Measurements from ENCODE around the gene MED31. TPM values are rescaled to one million over a fixed set of nuclear protein-coding genes. Genes with fewer than 3 reads are reported as not detected.

Gene MED31
- total and polyA plus RNA-seq, 2 of the 4 experiments (the other 2 are of a cell fraction): 5.6 to 11.6 TPM

DNA sequence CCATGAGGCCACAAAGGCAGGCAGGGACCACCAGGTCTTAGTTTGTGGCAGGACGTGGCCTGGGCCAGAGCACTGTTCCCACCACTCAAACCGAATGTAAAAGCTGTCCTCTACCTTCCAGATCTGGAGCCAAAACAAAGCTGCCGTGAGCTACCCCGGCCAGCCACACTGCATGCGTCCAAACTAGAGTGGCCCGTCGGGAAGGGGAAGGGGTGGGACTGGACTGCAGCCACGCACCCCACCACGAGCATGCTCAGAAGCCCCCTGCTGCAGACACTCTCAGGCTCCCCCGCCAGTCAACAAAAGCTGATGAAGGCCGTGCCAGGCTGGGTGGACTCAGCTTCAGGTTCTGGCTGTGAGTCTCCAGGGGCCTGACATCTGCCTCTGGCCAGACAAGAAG, 46.6 kb upstream of the MED31 start:
- no TSS peak for BruUV-seq (replicated peaks)
- H3K4me1 ChIP-seq (ENCODE audit: control insufficient read depth, insufficient read depth, low read length): no peaks in the 10 kb centered on the region
- no peaks in the 10 kb centered on the region for H3K79me1 ChIP-seq (ENCODE audit: low read depth in 1 of 2, low read length in 2 of 2)
- no peak overlapping the region for H2AK5ac ChIP-seq (ENCODE audit: low read depth, low read length)
- no peak overlapping the region for H2BK20ac ChIP-seq (ENCODE audit: low read depth, low read length)
- H3K27me3 ChIP-seq (ENCODE audit: control insufficient read depth, insufficient read depth, low read length): peaks cover 7% of the 10 kb centered on the region
- no peak overlapping the region for H2BK5ac ChIP-seq (ENCODE audit: low read depth, low read length, poor library complexity, severe bottlenecking)
- ATAC-seq (ENCODE audit: low read depth) (no peak), DNase-seq (no peak)
- H3K4ac ChIP-seq (ENCODE audit: low read depth, low read length): no peak overlapping the region
- intact Hi-C loops (cut with micrococcal nuclease) (no loop called here), in situ Hi-C loops (cut with MboI; ENCODE audit: low sequenced_read_pairs) (no loop called here), dilution Hi-C loops (cut with HindIII; ENCODE audit: low sequenced_read_pairs, unreplicated experiment) (no loop called here)
- H2AK9ac ChIP-seq (replicated peaks; ENCODE audit: low read depth, low read length, poor library complexity): no peak overlapping the region
- H4K91ac ChIP-seq (ENCODE audit: insufficient read depth, low read depth, low read length): no peak overlapping the region
- no peak overlapping the region for H3K4me3 ChIP-seq (ENCODE audit: insufficient read depth, low read depth, low read length)
- no peak overlapping the region for H3K4me2 ChIP-seq (ENCODE audit: low read depth, low read length)
- no peak overlapping the region for H2AFZ ChIP-seq (replicated peaks; ENCODE audit: low read length, poor library complexity)
- WGBS, 2 experiments (ENCODE audit: extremely low coverage in 2 of 2, insufficient read length in 1 of 2): 42% methylated on average over 5 of the region's 11 CpGs; no CpG with 5 or more reads in 1 of the 2 experiments
- no peak overlapping the region for H2BK120ac ChIP-seq (ENCODE audit: low read depth, low read length)
- ChIA-PET POLR2A (ENCODE audit: unreplicated experiment) (no interaction called here), CTCF (no interaction called here)
- H3K9ac ChIP-seq (ENCODE audit: low read depth, low read length): no peak overlapping the region
- no peak overlapping the region for H4K5ac ChIP-seq (ENCODE audit: low read depth, low read length)
- no peak overlapping the region for H3K27ac ChIP-seq (ENCODE audit: insufficient read depth, low read length)
- H3K36me3 ChIP-seq (ENCODE audit: control insufficient read depth, insufficient read depth, low read length): no peaks in the 10 kb centered on the region
- no peak overlapping the region for H3K18ac ChIP-seq (ENCODE audit: low read depth, low read length)
- no peak overlapping the region for H2BK15ac ChIP-seq (ENCODE audit: low read depth, low read length)
- no peak overlapping the region for H3K23ac ChIP-seq (ENCODE audit: low read depth, low read length)
- TF ChIP-seq BHLHE40 (IDR thresholded peaks at IDR 0.05; ENCODE audit: low read depth, low read length): no peak
- TF ChIP-seq CHD1 (IDR thresholded peaks at IDR 0.05; ENCODE audit: low read depth, low read length): no peak
- TF ChIP-seq NFE2L2 (IDR thresholded peaks at IDR 0.05; ENCODE audit: low read depth, low read length): no peak
- TF ChIP-seq, protein P1, sequence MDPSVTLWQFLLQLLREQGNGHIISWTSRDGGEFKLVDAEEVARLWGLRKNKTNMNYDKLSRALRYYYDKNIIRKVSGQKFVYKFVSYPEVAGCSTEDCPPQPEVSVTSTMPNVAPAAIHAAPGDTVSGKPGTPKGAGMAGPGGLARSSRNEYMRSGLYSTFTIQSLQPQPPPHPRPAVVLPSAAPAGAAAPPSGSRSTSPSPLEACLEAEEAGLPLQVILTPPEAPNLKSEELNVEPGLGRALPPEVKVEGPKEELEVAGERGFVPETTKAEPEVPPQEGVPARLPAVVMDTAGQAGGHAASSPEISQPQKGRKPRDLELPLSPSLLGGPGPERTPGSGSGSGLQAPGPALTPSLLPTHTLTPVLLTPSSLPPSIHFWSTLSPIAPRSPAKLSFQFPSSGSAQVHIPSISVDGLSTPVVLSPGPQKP (IDR thresholded peaks at IDR 0.05; ENCODE audit: borderline replicate concordance, low read depth, low read length): no peak
- TF ChIP-seq FOS (IDR thresholded peaks at IDR 0.05; ENCODE audit: low read depth, low read length): no peak
- TF ChIP-seq, protein P2, sequence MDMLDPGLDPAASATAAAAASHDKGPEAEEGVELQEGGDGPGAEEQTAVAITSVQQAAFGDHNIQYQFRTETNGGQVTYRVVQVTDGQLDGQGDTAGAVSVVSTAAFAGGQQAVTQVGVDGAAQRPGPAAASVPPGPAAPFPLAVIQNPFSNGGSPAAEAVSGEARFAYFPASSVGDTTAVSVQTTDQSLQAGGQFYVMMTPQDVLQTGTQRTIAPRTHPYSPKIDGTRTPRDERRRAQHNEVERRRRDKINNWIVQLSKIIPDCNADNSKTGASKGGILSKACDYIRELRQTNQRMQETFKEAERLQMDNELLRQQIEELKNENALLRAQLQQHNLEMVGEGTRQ (IDR thresholded peaks at IDR 0.05; ENCODE audit: low read depth, low read length): no peak
- no peak for TF ChIP-seq MXI1 (IDR thresholded peaks at IDR 0.05; ENCODE audit: borderline replicate concordance, low read depth, low read length)
- TF ChIP-seq RFX5 (IDR thresholded peaks at IDR 0.05; ENCODE audit: low read depth, low read length): no peak
- TF ChIP-seq MAZ (IDR thresholded peaks at IDR 0.05; ENCODE audit: borderline replicate concordance, low read depth, low read length): no peak
- TF ChIP-seq POLR2A (IDR thresholded peaks at IDR 0.05; ENCODE audit: low read depth, low read length): no peak
- no peak for TF ChIP-seq CEBPB (IDR thresholded peaks at IDR 0.05; ENCODE audit: low read depth, low read length)
- TF ChIP-seq RAD21 (IDR thresholded peaks at IDR 0.05; ENCODE audit: low read length): no peak
- no peak for TF ChIP-seq MAFK (IDR thresholded peaks at IDR 0.05; ENCODE audit: low read depth, low read length)
- TF ChIP-seq, protein P3, sequence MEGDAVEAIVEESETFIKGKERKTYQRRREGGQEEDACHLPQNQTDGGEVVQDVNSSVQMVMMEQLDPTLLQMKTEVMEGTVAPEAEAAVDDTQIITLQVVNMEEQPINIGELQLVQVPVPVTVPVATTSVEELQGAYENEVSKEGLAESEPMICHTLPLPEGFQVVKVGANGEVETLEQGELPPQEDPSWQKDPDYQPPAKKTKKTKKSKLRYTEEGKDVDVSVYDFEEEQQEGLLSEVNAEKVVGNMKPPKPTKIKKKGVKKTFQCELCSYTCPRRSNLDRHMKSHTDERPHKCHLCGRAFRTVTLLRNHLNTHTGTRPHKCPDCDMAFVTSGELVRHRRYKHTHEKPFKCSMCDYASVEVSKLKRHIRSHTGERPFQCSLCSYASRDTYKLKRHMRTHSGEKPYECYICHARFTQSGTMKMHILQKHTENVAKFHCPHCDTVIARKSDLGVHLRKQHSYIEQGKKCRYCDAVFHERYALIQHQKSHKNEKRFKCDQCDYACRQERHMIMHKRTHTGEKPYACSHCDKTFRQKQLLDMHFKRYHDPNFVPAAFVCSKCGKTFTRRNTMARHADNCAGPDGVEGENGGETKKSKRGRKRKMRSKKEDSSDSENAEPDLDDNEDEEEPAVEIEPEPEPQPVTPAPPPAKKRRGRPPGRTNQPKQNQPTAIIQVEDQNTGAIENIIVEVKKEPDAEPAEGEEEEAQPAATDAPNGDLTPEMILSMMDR (conservative IDR thresholded peaks at IDR 0.05; ENCODE audit: low read depth, low read length): no peak
- TF ChIP-seq SMC3 (IDR thresholded peaks at IDR 0.05; ENCODE audit: low read depth, low read length): no peak
- TF ChIP-seq RCOR1 (IDR thresholded peaks at IDR 0.05; ENCODE audit: insufficient replicate concordance, low read length): no peak
- no peak overlapping the region for H4K8ac ChIP-seq (ENCODE audit: low read depth in 2 of 2, low read length in 2 of 2)
- no peaks in the 10 kb centered on the region for H3K9me3 ChIP-seq (ENCODE audit: control insufficient read depth, insufficient read depth, low read length)
- H4K20me1 ChIP-seq (ENCODE audit: insufficient read depth, low read length): no peaks in the 10 kb centered on the region
- no peak overlapping the region for H3K14ac ChIP-seq (replicated peaks; ENCODE audit: low read depth, low read length)
- H3K9me1 ChIP-seq (ENCODE audit: insufficient read depth, low read length): no peaks in the 10 kb centered on the region
- no peak overlapping the region for H3K56ac ChIP-seq (ENCODE audit: extremely low read depth, insufficient read depth, low read length)
